ENCODE measurements around the gene SYDE2. TPM values are rescaled to one million over a fixed set of nuclear protein-coding genes. Genes with fewer than 3 reads are reported as not detected.

The SYDE2 gene
- total RNA-seq, 1 experiment from 2014 or later: 3.7 TPM

DNA sequence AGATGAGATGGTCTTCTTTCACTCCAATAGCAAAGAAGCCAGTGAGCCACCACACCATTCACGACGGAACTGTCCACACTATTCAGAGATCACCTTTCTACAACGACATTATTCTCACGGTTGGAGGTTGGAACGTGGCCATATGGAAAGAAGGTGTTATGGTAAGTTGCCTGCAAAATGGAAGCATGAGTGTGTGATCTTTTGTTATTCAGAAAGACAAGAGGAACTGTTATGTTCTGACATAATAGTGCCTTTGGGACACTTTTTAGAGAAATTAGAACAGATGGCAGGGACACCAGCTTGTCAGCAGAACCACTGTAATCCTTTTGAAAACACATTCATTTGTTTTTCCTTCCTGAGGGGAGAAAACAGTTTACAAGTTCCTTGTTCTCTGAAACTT lies 76.7 kb downstream of the SYDE2 start:
- no peak for DNase-seq (ENCODE audit: low read depth)

DNA sequence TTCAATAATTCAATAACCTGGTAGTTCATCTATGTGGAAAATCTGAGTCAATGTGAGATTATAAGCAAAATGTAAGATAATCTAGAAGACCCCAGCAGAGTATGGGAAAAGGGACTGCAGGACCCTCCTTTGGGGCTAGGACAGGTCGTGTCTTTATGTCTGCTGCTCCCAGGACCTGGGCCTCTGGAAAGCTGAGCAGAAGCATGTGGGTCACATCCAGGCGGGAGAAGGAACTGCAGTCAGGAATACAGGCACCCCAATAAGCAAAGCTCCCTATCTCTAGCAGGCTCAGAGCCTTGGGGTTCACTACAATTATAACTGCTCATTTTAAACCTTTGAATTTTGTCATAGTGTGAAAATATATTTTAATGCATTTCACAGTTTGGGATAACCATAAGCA lies 78.6 kb downstream of the SYDE2 start:
- DNase-seq (ENCODE audit: low read depth): no peak

DNA sequence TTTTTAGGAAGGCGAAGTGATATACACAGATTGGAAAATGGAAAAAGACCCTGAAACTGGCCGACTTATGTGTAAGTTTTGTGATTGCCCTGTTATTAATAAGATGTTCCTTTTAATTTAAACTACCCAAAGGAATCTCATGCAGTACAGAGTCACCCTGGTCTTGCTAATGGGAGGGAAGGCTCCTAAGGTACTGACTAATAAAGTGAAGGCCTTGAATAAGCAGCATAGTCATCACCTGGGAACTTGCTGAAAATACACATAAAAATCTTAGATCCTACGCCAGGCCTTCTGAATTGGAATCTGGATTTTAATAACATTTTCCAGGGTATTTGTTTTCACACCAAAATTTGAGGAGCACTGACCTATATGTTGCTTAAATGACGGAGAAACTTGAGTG lies 79.1 kb downstream of the SYDE2 start:
- no peak for DNase-seq (ENCODE audit: low read depth)

DNA sequence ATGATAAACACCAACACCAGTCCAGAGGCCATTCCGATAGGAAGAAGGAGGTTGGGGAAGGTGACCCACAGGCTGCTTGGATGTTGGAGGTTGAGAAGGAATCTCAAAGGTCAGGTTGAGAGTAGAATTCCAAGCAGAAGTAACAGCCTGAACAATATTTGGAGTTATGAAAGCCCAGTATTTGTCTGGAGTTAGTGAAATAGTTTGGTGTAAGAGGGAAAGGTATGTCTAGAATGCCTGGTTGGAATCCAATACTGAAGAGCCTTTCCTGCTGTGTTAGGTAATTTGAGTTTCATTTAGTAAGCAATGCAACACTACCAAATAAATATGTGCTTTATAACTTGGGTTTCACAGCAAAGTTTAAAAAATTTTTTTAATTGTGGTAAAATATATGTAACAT lies 82.1 kb downstream of the SYDE2 start:
- DNase-seq (ENCODE audit: low read depth): no peak

DNA sequence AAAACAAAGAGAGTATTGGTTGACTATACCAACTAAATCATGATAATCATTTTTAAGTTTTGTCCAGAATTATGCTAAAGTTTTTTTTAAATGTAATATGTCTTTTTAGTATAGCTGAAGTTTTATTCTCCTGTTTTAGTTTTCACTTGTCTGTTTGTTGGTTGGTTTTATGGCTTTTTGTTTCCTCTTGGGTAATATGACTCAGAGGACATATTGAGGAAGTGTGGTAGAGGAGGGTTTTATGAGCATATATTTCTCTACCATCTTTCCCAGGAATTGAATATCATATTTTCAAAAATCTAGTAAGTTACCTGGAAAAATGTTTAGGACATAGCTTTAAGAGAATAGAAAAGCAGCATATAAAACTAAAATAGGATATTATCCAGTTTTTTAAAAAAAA lies 84.0 kb downstream of the SYDE2 start:
- no peak for DNase-seq (ENCODE audit: low read depth)

DNA sequence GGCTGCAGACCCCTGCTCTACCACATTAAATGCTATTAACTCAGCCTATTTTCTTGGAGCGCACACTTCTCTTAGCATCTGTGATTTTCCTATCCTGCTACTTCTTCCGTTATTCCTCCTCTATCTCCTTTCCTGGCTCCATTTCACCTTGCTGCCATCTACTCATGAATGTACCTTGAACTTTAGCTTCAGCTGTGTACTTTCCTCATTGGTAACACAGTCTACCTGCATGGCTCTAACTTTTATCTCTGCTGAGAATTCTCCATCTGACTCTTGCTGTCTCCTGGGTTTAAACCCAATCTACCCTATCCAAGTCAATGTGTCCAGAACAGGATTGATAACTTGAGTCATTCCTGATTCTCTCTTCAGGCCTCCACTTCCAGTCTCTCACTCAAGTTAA lies 84.9 kb downstream of the SYDE2 start:
- no peak for DNase-seq (ENCODE audit: low read depth)

DNA sequence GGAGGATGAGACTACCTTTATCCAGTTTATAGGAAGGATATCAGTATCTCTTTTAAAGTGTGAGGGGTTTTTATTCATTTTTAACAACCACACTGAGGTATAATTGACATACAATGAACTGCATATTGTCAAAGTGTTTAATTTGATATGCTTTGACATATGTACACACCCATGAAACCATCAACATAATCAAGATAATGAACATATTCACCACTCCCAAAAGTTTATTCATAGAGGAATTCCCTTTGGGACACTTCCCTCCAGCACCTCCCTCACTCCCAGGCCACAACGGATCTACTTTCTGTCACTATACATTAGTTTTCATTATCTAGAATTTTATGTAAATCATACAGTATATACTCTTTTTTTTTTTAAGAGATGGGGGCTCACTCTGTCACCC lies 89.1 kb downstream of the SYDE2 start:
- DNase-seq (ENCODE audit: low read depth): no peak

DNA sequence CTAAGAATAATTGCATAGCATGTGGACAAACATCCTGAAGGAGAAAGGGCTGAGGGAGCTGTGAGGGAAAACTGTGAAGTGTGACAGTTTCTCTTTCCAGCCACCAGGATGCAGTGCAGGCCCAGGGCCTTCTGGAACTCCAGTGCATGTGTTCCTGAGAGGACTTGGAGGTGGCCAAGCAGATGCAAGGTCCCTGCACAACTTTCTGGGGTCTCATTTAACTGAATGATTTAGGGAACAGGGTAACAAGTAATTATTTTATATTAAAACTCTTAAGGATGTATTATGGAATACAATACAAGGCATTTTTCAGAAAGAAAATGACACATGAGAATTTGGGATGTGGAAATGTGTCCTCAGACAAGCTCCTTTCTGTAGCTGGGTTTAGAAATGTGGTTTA lies 91.3 kb downstream of the SYDE2 start:
- DNase-seq (ENCODE audit: low read depth): peak; percentile 57

Small RNAs within 50 kb of the gene (small RNA-seq; reads per million reads assigned to genes)
- not detected for gene MIR4423

Other genes with a start within 250 kb of the SYDE2 start
- gene MCOLN2, start 203.9 kb downstream of the SYDE2 start, total RNA-seq (2014; rRNA removed; shearing (Covaris generic)): 13.1 and 14.9 TPM in 2 replicates
- 3.7 and 4.1 TPM in 2 replicates for gene MCOLN3, start 152.5 kb downstream of the SYDE2 start, total RNA-seq (2014; rRNA removed; shearing (Covaris generic))
- gene C1orf52, start 58.6 kb upstream of the SYDE2 start, total RNA-seq (2014; rRNA removed; shearing (Covaris generic)): 28.9 and 41.9 TPM in 2 replicates
- 18.4 and 20.3 TPM in 2 replicates for gene BCL10, start 75.6 kb upstream of the SYDE2 start, total RNA-seq (2014; rRNA removed; shearing (Covaris generic))

All from HT1080 (cell line).